Endothelial cell of umbilical vein (primary cell): ENCODE results near the gene SETBP1. TPM values are rescaled to one million over a fixed set of nuclear protein-coding genes. Genes with fewer than 3 reads are reported as not detected.

Experiments
- BruUV-seq: library from RNA; stranded (reverse); fragments of 400-500 nt; replicated peaks from 2 replicates; lab custom pipeline; 2021; lab: Mats Ljungman, UMichigan
- CTCF ChIA-PET: fragments of 300-600, 350-600 bp; sonication (Branson Sonifier 250); formaldehyde crosslinking; loops from one replicate; lab custom pipeline; 2021; ENCODE audit warnings: antibody characterized with exemption, inconsistent platforms; lab: Charles Lee
- POLR2A ChIA-PET: fragments of 300-600, 350-600 bp; sonication (Branson Sonifier 250); formaldehyde crosslinking; loops from one replicate; lab custom pipeline; 2021; ENCODE audit warnings: antibody characterized with exemption, inconsistent platforms; lab: Charles Lee
- DNase-seq: peaks from one replicate; pipeline ENCODE4 v3.0.0-alpha.2; 2011; ENCODE audit warnings: low read depth, low spot score
- FAIRE-seq: peaks from 2 replicates; lab custom pipeline; 2011; peaks lifted over from hg19 to GRCh38; lab: Jason Lieb, UNC
- H2AFZ ChIP-seq: 2 replicates; pipeline ENCODE4 v1.6.0; 2012; ENCODE audit warnings: low read depth, low read length, control low read depth, inconsistent platforms
- H3K27ac ChIP-seq: 2 replicates; pipeline ENCODE4 v1.5.1; 2011; ENCODE audit warnings: low read depth, mild to moderate bottlenecking, control low read depth, low read length, moderate library complexity; ENCODE audit not compliant: insufficient read depth
- H3K27me3 ChIP-seq, 2 experiments: 2 replicates each; pipeline versions ENCODE4 v1.6.0 to v1.6.1; 2011; ENCODE audit warnings: low read length in 2 of 2, mixed read lengths in 1 of 2; ENCODE audit not compliant: control insufficient read depth in 2 of 2, insufficient read depth in 2 of 2
- H3K36me3 ChIP-seq, 2 experiments: 2 replicates in 1 of 2; 3 replicates in 1 of 2; pipeline ENCODE4 v1.5.1; 2011; ENCODE audit warnings: low read length in 2 of 2, mild to moderate bottlenecking in 1 of 2, moderate library complexity in 1 of 2; ENCODE audit not compliant: control insufficient read depth in 2 of 2, insufficient read depth in 2 of 2; ENCODE audit errors: extremely low read depth in 1 of 2
- H3K4me1 ChIP-seq: 3 replicates; pipeline ENCODE4 v1.5.1; 2011; ENCODE audit warnings: mild to moderate bottlenecking, low read length; ENCODE audit not compliant: control insufficient read depth, insufficient read depth; ENCODE audit errors: extremely low read depth
- H3K4me2 ChIP-seq: 2 replicates; pipeline ENCODE4 v1.6.1; 2011; ENCODE audit warnings: low read length, control low read depth, mixed read lengths; ENCODE audit not compliant: insufficient read depth
- H3K4me3 ChIP-seq, 3 experiments: fragments of 200-600 bp in 1 of 3; sonication (generic), shearing (Covaris generic) in 1 of 3; replicated peaks in 1 of 3; 2 replicates each; pipeline ENCODE4 v1.5.1; 2011 to 2016; ENCODE audit warnings: control low read depth in 3 of 3, low read length in 3 of 3, mild to moderate bottlenecking in 2 of 3, inconsistent platforms in 1 of 3, low read depth in 1 of 3, moderate library complexity in 1 of 3; ENCODE audit not compliant: insufficient read depth in 1 of 3
- H3K79me2 ChIP-seq: 2 replicates; pipeline ENCODE4 v1.6.0; 2012; ENCODE audit warnings: low read length, inconsistent platforms; ENCODE audit not compliant: control insufficient read depth, insufficient read depth
- H3K9ac ChIP-seq: replicated peaks from 2 replicates; pipeline ENCODE3; 2011; ENCODE audit warnings: low read length, control low read depth; ENCODE audit not compliant: insufficient read depth; ENCODE audit errors: extremely low read depth
- H3K9me1 ChIP-seq: replicated peaks from 3 replicates; pipeline ENCODE4 v1.6.0; 2011; ENCODE audit warnings: mild to moderate bottlenecking, low read length; ENCODE audit not compliant: control insufficient read depth, insufficient read depth; ENCODE audit errors: extremely low read depth
- H3K9me3 ChIP-seq: replicated peaks from 2 replicates; pipeline ENCODE4 v1.5.1; 2012; ENCODE audit warnings: low read length, inconsistent platforms; ENCODE audit not compliant: control insufficient read depth, insufficient read depth
- H4K20me1 ChIP-seq: replicated peaks from 2 replicates; pipeline ENCODE3; 2011; ENCODE audit warnings: mild to moderate bottlenecking, low read length; ENCODE audit not compliant: control insufficient read depth, insufficient read depth; ENCODE audit errors: extremely low read depth
- CTCF ChIP-seq, 2 donors: IDR thresholded peaks; 1 replicate in 1 of 2; 2 replicates in 1 of 2; pipeline ENCODE4 v1.5.1; 2011; ENCODE audit warnings: low read length in 2 of 2, mild to moderate bottlenecking in 2 of 2, moderate library complexity in 2 of 2, control low read depth in 1 of 2, inconsistent platforms in 1 of 2, low read depth in 1 of 2; ENCODE audit not compliant: insufficient read depth in 1 of 2; ENCODE audit errors: extremely low read depth in 1 of 2
- GATA2 ChIP-seq: IDR thresholded peaks from 2 replicates; pipeline ENCODE4 v1.7.0; 2011; ENCODE audit warnings: low read depth, mild to moderate bottlenecking, moderate library complexity, mixed read lengths, low read length; ENCODE audit not compliant: insufficient read length, insufficient read depth
- MYC ChIP-seq: IDR thresholded peaks from one replicate; pipeline ENCODE4 v1.6.1; 2011; ENCODE audit warnings: mild to moderate bottlenecking, low read depth, low read length
- POLR2A ChIP-seq: IDR thresholded peaks from 2 replicates; pipeline ENCODE4 v1.6.1; 2012; ENCODE audit warnings: low read depth, mild to moderate bottlenecking, control low read depth, low read length
- dilution Hi-C: fragments of 300-500 bp; cut with MboI; formaldehyde crosslinking; loops from one replicate; pipeline ENCODE4 v1.15.0; 2019; ENCODE audit warnings: low sequenced_read_pairs; ENCODE audit not compliant: extremely low pct_ligation_motif_present
- intact Hi-C: fragments of 100-400 bp; cut with micrococcal nuclease; formaldehyde crosslinking; loops from one replicate; pipeline ENCODE4 v1.10.0; 2022
- polyA plus RNA-seq, 4 experiments: library from polyadenylated mRNA; depleted of rRNA in 3 of 4; stranded (reverse) in 3 of 4; unstranded in 1 of 4; fragments of >200 nt; gene quantifications; 2 replicates each; pipeline versions ENCODE4 v1.2.1 to v1.2.3, GENCODE V29; 2011 to 2012; ENCODE audit warnings: missing spikeins in 1 of 4
- total RNA-seq: library from RNA; stranded (reverse); gene quantifications from 2 replicates; pipeline ENCODE4 v1.2.3, GENCODE V29; 2021

Gene SETBP1
- total and polyA plus RNA-seq, 2 donors (not counting 3 experiments of a cell fraction or from before 2014, with no cell fraction given), result 0.76 to 3.1 TPM

- TF ChIP-seq GATA2 (no peak), POLR2A (no peak), MYC (no peak)
- intact Hi-C loops (no loop called here), dilution Hi-C loops (no loop called here)
- no peak overlapping the region for H2AFZ ChIP-seq
- H3K27ac ChIP-seq, result no peak overlapping the region
- DNase-seq (no peak), FAIRE-seq (no peak)
- ChIA-PET CTCF (no interaction called here), POLR2A (no interaction called here)
- no peaks in the 10 kb centered on the region for H3K9me1 ChIP-seq
- no peaks in the 10 kb centered on the region for H3K79me2 ChIP-seq
- no peaks in the 10 kb centered on the region for H3K27me3 ChIP-seq
- no peak overlapping the region for H3K9ac ChIP-seq
- no peak overlapping the region for H3K4me2 ChIP-seq
- no peak overlapping the region for H3K4me3 ChIP-seq
- no TSS peak for BruUV-seq
- H3K9me3 ChIP-seq, result no peaks in the 10 kb centered on the region
- H3K36me3 ChIP-seq, result no peaks in the 10 kb centered on the region
- H4K20me1 ChIP-seq, result no peaks in the 10 kb centered on the region
- H3K4me1 ChIP-seq, result no peaks in the 10 kb centered on the region
Observed at GRCh38 chr18:44959013-44959412, 278.3 kb downstream of the SETBP1 start.

- Histone ChIP-seq H3K36me3 (no peaks in the 10 kb centered on the region), H3K79me2 (no peaks in the 10 kb centered on the region)
- no peak for DNase-seq
Observed at GRCh38 chr18:44960580-44960979, 279.9 kb downstream of the SETBP1 start.

More at GRCh38 chr18:44960580-44960979, 279.9 kb downstream of the SETBP1 start:
- intact Hi-C loops (no loop called here), dilution Hi-C loops (no loop called here)
- ChIA-PET POLR2A (no interaction called here), CTCF (no interaction called here)
- Histone ChIP-seq H3K4me3 (no peak overlapping the region), H3K4me2 (no peak overlapping the region), H3K9ac (no peak overlapping the region), H4K20me1 (no peaks in the 10 kb centered on the region), H3K9me3 (no peaks in the 10 kb centered on the region), H3K4me1 (no peaks in the 10 kb centered on the region), H3K27ac (no peak overlapping the region), H3K27me3 (no peaks in the 10 kb centered on the region), H3K9me1 (no peaks in the 10 kb centered on the region), H2AFZ (no peak overlapping the region)
- TF ChIP-seq MYC (no peak), CTCF (IDR thresholded peaks at IDR 0.05; ENCODE audit: extremely low read depth in 1 of 2, insufficient read depth in 1 of 2, low read depth in 1 of 2, low read length in 2 of 2) (no peak)
- no TSS peak for BruUV-seq
- FAIRE-seq, result no peak
